ENCODE results near the gene CNTFR. TPM values are rescaled to one million over a fixed set of nuclear protein-coding genes. Genes with fewer than 3 reads are reported as not detected.

CNTFR gene
- total and polyA plus RNA-seq, 4 donors = 0.75 to 3.3 (median 2.0) TPM

GRCh38 chr9:34549407-34549732, 40.2 kb downstream of the CNTFR start:
- no peaks in the 10 kb centered on the region for H3K27me3 ChIP-seq (ENCODE audit: control insufficient read depth in 4 of 4, insufficient read depth in 4 of 4, low read length in 3 of 4)
- H3K27ac ChIP-seq (ENCODE audit: low read depth in 1 of 2, low read length in 2 of 2) = no peak overlapping the region
- H3K9ac ChIP-seq (ENCODE audit: low read depth in 1 of 2, low read length in 2 of 2) = no peak overlapping the region
- no peak for TF ChIP-seq YY1 (IDR thresholded peaks at IDR 0.05)
- TF ChIP-seq ZBTB33 (IDR thresholded peaks at IDR 0.05) = no peak
- TF ChIP-seq HNF4A (conservative IDR thresholded peaks at IDR 0.05) = no peak
- WGBS = 91% methylated on average over 5 of the region's 5 CpGs
- DNase-seq (ENCODE audit: low spot score) = no peak
- H3K4me1 ChIP-seq (ENCODE audit: control insufficient read depth in 4 of 4, insufficient read depth in 4 of 4, low read length in 3 of 4) = peaks cover 4 to 14% (median 5%) of the 10 kb centered on the region in 4 donors
- no peak overlapping the region for H3K4me3 ChIP-seq (ENCODE audit: low read depth in 1 of 3, low read length in 3 of 3)
- H3K9me3 ChIP-seq (ENCODE audit: control insufficient read depth in 4 of 4, low read length in 3 of 4) = no peaks in the 10 kb centered on the region
- no peaks in the 10 kb centered on the region for H3K36me3 ChIP-seq (ENCODE audit: control insufficient read depth in 4 of 4, insufficient read depth in 3 of 4, low read depth in 1 of 4, low read length in 3 of 4)

- Histone ChIP-seq H3K27ac (ENCODE audit: low read depth in 1 of 2, low read length in 2 of 2) (no peak overlapping the region), H3K27me3 (ENCODE audit: control insufficient read depth in 4 of 4, insufficient read depth in 4 of 4, low read length in 3 of 4) (no peaks in the 10 kb centered on the region), H3K4me1 (ENCODE audit: control insufficient read depth in 4 of 4, insufficient read depth in 4 of 4, low read length in 3 of 4) (peaks cover 7 to 19% (median 11%) of the 10 kb centered on the region in 4 donors), H3K36me3 (ENCODE audit: control insufficient read depth in 4 of 4, insufficient read depth in 3 of 4, low read depth in 1 of 4, low read length in 3 of 4) (no peaks in the 10 kb centered on the region), H3K9ac (ENCODE audit: low read depth in 1 of 2, low read length in 2 of 2) (no peak overlapping the region), H3K4me3 (ENCODE audit: low read depth in 1 of 3, low read length in 3 of 3) (no peak overlapping the region), H3K9me3 (ENCODE audit: control insufficient read depth in 4 of 4, low read length in 3 of 4) (no peaks in the 10 kb centered on the region)
- peak; percentile 74 for DNase-seq (ENCODE audit: low spot score)
- WGBS = 11% methylated on average over 13 of the region's 13 CpGs
- TF ChIP-seq CTCF (IDR thresholded peaks at IDR 0.05; ENCODE audit: low read depth, low read length, missing input control) = peak; percentile 87
- TF ChIP-seq FOXA1 (IDR thresholded peaks at IDR 0.05) = no peak
- peak; percentile 96 to 97 for TF ChIP-seq RAD21 (IDR thresholded peaks at IDR 0.05)
- TF ChIP-seq FOXA2 (IDR thresholded peaks at IDR 0.05) = no peak
- TF ChIP-seq RXRA (IDR thresholded peaks at IDR 0.05) = no peak
Observed at GRCh38 chr9:34547960-34548611, 41.4 kb downstream of the CNTFR start.

GRCh38 chr9:34546834-34547827, 42.4 kb downstream of the CNTFR start:
- peaks cover 7 to 21% (median 11%) of the 10 kb centered on the region in 4 donors for H3K4me1 ChIP-seq (ENCODE audit: control insufficient read depth in 4 of 4, insufficient read depth in 4 of 4, low read length in 3 of 4)
- H3K4me3 ChIP-seq (ENCODE audit: low read depth in 1 of 3, low read length in 3 of 3) = no peak overlapping the region
- no peaks in the 10 kb centered on the region for H3K9me3 ChIP-seq (ENCODE audit: control insufficient read depth in 4 of 4, low read length in 3 of 4)
- no peak overlapping the region for H3K9ac ChIP-seq (ENCODE audit: low read depth in 1 of 2, low read length in 2 of 2)
- H3K36me3 ChIP-seq (ENCODE audit: control insufficient read depth in 4 of 4, insufficient read depth in 3 of 4, low read depth in 1 of 4, low read length in 3 of 4) = no peaks in the 10 kb centered on the region
- H3K27me3 ChIP-seq (ENCODE audit: control insufficient read depth in 4 of 4, insufficient read depth in 4 of 4, low read length in 3 of 4) = no peaks in the 10 kb centered on the region
- TF ChIP-seq ZBTB33 (IDR thresholded peaks at IDR 0.05) = no peak
- peak; percentile 81 to 83 for TF ChIP-seq RAD21 (IDR thresholded peaks at IDR 0.05)
- no peak for TF ChIP-seq GABPA (IDR thresholded peaks at IDR 0.05 in 1 of 2, conservative IDR thresholded peaks at IDR 0.05 in 1 of 2)
- peak; percentile 67 for TF ChIP-seq CTCF (IDR thresholded peaks at IDR 0.05; ENCODE audit: low read depth, low read length, missing input control)
- peak; percentile 71 for DNase-seq (ENCODE audit: low spot score)
- H3K27ac ChIP-seq (ENCODE audit: low read depth in 1 of 2, low read length in 2 of 2) = no peak overlapping the region
- WGBS = 66% methylated on average over 16 of the region's 16 CpGs

Data from liver (tissue), 9 donors.